GM12875 (cell line): Measurements from ENCODE around the gene CAMKMT.

ENCODE experiments used
- H3K4me3 ChIP-seq: one replicate; pipeline ENCODE4 v1.5.1; 2011; ENCODE audit warnings: low read depth, low read length, control low read depth
- TF ChIP-seq, protein P1 (sequence below): IDR thresholded peaks from 2 replicates; pipeline ENCODE4 v1.5.1; 2011; ENCODE audit warnings: low read depth, mild to moderate bottlenecking, control low read depth, inconsistent platforms, low read length, moderate library complexity, borderline replicate concordance; ENCODE audit not compliant: insufficient read depth

The CAMKMT gene

GRCh38 chr2:44618251-44619023, 256.7 kb downstream of the CAMKMT start:
- H3K4me3 ChIP-seq: no peak overlapping the region

DNA sequence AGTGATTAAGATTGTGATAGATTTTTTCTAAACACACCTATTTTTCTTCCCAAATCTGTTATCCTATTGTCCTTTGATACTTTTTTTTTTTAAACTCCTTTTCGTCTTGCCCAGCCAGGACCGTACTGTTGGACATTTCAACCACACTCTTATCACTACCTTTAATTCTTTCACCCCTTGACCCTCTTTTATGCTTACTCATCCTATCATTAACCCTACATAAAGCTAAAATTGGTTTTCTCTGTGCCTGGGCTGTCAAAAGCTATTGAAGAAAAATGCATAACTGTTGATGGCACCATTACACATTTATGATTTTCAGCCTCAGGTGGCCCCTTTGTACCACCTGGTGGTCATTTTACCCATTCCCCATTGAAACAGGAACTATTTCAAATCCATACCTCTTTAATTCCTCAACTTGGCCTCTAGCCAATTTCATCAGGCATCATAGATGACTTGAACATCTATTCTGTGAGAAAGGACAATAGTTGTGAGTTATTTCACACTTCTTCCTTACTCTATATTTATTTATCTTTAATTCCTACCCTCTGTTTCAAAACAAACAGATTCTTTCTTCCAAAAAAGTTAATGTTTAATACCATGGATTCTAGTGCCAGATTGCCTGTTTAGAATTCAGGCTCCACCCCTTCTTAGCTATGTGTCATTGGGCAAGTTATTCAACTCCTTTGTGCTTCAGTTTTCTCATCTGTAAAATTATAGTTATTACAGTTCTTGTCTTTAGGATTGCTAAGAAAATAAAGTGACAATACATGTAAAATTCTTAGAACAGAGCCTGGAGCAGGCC, 258.6 kb downstream of the CAMKMT start:
- TF ChIP-seq, protein P1, sequence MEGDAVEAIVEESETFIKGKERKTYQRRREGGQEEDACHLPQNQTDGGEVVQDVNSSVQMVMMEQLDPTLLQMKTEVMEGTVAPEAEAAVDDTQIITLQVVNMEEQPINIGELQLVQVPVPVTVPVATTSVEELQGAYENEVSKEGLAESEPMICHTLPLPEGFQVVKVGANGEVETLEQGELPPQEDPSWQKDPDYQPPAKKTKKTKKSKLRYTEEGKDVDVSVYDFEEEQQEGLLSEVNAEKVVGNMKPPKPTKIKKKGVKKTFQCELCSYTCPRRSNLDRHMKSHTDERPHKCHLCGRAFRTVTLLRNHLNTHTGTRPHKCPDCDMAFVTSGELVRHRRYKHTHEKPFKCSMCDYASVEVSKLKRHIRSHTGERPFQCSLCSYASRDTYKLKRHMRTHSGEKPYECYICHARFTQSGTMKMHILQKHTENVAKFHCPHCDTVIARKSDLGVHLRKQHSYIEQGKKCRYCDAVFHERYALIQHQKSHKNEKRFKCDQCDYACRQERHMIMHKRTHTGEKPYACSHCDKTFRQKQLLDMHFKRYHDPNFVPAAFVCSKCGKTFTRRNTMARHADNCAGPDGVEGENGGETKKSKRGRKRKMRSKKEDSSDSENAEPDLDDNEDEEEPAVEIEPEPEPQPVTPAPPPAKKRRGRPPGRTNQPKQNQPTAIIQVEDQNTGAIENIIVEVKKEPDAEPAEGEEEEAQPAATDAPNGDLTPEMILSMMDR: no peak

More at GRCh38 chr2:44618251-44619023, 256.7 kb downstream of the CAMKMT start:
- TF ChIP-seq, protein P1: no peak

DNA sequence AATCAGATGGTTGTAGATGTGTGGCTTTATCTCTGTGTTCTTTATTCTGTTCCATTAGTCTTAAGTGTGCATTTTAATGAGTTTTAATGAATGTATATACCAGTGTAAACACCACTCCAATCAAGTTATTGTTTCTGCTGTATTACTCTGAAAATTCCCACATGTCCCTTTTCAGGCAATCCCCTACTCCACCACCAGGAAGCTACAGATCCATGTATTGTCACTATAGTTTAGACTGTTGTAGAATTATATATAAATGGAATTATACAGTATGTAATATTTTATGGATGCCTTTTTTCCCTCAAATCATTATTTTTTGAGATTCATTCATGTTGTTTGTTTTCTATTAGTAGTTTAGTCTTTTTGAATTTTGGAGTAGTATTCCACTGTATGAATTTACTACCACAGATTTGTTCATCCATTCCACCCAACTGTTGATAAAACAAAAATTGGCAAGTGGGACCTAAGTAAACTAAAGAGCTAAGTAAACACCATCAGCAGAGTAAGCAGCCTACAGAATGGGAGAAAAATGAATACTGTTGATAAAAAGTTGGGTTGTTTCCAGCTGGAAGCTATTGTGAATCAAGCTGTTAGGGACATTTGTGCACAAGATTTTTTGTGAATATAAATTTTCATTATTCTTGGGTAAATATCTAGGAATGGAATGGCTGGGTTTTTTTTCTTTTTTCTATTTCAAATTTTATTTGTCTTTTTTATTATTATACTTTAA, 262.0 kb downstream of the CAMKMT start:
- no peak overlapping the region for H3K4me3 ChIP-seq
- TF ChIP-seq, protein P1: no peak

More for the DNA sequence above, 258.6 kb downstream of the CAMKMT start:
- H3K4me3 ChIP-seq: no peak overlapping the region

- H3K4me3 ChIP-seq: no peak overlapping the region
- TF ChIP-seq, protein P1: no peak
Observed at GRCh38 chr2:44628297-44628696, 266.6 kb downstream of the CAMKMT start.

DNA sequence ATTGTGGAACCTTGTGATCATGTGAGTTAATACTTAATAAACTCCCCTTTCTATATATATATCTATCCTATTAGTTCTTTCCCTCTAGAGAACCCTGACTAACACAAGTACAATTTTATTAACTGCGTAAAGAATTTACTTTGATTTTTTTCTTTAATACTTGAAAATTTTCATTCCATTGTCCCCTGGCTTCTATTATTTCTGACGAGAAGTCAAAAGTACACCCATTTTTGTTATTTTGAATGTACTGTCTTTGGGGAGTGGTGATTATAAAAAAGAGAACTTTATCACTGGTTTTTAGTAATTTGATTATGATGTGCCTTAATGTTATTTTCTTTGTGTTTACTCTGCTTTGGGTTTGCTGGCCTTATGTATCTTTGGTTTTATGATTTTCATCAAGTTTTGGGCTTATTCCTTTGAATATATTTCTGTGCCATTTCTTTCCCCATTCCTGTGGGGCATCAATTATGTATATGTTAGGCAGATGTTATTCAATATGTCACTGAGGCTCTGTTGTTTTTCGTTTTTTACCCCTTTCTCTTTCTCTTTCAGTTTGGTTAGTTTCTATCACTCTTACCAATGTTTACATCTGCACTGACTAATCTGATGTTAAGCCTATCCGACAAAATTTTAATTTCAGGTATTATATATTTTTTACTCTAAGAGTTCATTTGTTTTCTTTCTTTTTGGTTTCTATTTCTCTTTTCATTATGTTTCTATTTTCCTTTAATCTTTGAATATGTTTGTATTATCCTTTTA, 271.4 kb downstream of the CAMKMT start:
- TF ChIP-seq, protein P1: no peak
- H3K4me3 ChIP-seq: no peak overlapping the region

DNA sequence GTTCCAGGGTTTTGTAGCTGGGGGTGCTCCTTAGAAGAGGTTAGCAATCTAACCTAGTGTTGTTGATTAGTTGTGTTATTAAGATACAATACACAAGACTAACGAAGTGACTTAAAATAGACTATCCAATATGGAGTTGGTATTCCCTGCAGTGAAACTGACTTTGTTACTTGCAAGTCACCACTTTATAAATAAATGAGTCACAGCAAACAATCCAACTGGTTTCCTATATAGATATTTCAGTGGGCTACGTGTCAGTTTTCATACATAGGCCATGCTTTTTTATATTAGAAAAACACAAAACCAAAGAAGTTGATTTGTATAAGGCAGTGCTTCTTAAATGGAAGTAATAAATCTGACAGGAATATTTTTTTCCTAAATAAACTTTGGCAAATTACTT, 274.0 kb downstream of the CAMKMT start:
- TF ChIP-seq, protein P1: no peak
- H3K4me3 ChIP-seq: no peak overlapping the region
